Body of pancreas (tissue), 4 donors: ENCODE measurements around the gene SOCS7.

ENCODE experiments used
- POLR2A ChIP-seq, 3 donors: fragments of 450-650 bp; IDR thresholded peaks; one replicate each; pipeline ENCODE4 v1.6.1; 2016; ENCODE audit warnings: antibody characterized with exemption in 3 of 3, mild to moderate bottlenecking in 2 of 3
- TF ChIP-seq, protein P1 (sequence below), 7 experiments: fragments of 450-650 bp in 4 of 7; fragments of 200-600 bp in 3 of 7; sonication (generic) in 3 of 7; IDR thresholded peaks; one replicate each; pipeline ENCODE4 v1.5.1; 2016 to 2019; ENCODE audit warnings: antibody characterized with exemption in 7 of 7

- TF ChIP-seq, protein P1, sequence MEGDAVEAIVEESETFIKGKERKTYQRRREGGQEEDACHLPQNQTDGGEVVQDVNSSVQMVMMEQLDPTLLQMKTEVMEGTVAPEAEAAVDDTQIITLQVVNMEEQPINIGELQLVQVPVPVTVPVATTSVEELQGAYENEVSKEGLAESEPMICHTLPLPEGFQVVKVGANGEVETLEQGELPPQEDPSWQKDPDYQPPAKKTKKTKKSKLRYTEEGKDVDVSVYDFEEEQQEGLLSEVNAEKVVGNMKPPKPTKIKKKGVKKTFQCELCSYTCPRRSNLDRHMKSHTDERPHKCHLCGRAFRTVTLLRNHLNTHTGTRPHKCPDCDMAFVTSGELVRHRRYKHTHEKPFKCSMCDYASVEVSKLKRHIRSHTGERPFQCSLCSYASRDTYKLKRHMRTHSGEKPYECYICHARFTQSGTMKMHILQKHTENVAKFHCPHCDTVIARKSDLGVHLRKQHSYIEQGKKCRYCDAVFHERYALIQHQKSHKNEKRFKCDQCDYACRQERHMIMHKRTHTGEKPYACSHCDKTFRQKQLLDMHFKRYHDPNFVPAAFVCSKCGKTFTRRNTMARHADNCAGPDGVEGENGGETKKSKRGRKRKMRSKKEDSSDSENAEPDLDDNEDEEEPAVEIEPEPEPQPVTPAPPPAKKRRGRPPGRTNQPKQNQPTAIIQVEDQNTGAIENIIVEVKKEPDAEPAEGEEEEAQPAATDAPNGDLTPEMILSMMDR (IDR thresholded peaks at IDR 0.05), result no peak
- TF ChIP-seq POLR2A (IDR thresholded peaks at IDR 0.05), result no peak
Observed at GRCh38 chr17:38417210-38417951, 65.7 kb downstream of the SOCS7 start.
